OCI-LY3 (cell line): Measurements from ENCODE around the gene SUMO4.

Experiments
- H2AFZ ChIP-seq: fragments of 200-600, 300-600 bp; shearing (Covaris generic); 2 replicates; pipeline ENCODE4 v1.6.0; 2014; ENCODE audit warnings: antibody characterized with exemption, low read depth, low read length
- H3K27ac ChIP-seq: fragments of 200-600, 300-600 bp; sonication (generic); 2 replicates; pipeline ENCODE4 v1.5.1; 2014; ENCODE audit warnings: mild to moderate bottlenecking, low read length, moderate library complexity, mixed read lengths
- H3K27me3 ChIP-seq: fragments of 200-600, 300-600 bp; sonication (generic); 2 replicates; pipeline ENCODE4 v1.6.1; 2014; ENCODE audit warnings: low read depth, low read length, mixed read lengths
- H3K36me3 ChIP-seq: fragments of 200-600, 300-600 bp; sonication (generic); replicated peaks from 2 replicates; pipeline ENCODE3; 2014; ENCODE audit warnings: low read depth, low read length, mixed read lengths
- H3K4me1 ChIP-seq: fragments of 300-600, 200-600 bp; sonication (generic); 2 replicates; pipeline ENCODE4 v1.6.1; 2014; ENCODE audit warnings: low read length, mixed read lengths
- H3K4me2 ChIP-seq: fragments of 200-600, 300-600 bp; sonication (generic); 2 replicates; pipeline ENCODE4 v1.6.1; 2014; ENCODE audit warnings: low read length, mixed read lengths
- H3K4me3 ChIP-seq: fragments of 300-600, 200-600 bp; sonication (generic); 2 replicates; pipeline ENCODE4 v1.5.1; 2014; ENCODE audit warnings: antibody characterized with exemption, mild to moderate bottlenecking, low read length, moderate library complexity
- H3K79me2 ChIP-seq: fragments of 300-600, 200-600 bp; shearing (Covaris generic); 2 replicates; pipeline ENCODE4 v1.6.1; 2014; ENCODE audit warnings: mild to moderate bottlenecking, low read length, mixed read lengths
- H3K9ac ChIP-seq: fragments of 300-600, 200-600 bp; shearing (Covaris generic); 2 replicates; pipeline ENCODE4 v1.6.0; 2014; ENCODE audit warnings: mild to moderate bottlenecking, low read length, moderate library complexity
- H3K9me3 ChIP-seq: fragments of 200-600, 300-600 bp; shearing (Covaris generic); 2 replicates; pipeline ENCODE4 v1.6.1; 2014; ENCODE audit warnings: low read length, mixed read lengths; ENCODE audit not compliant: insufficient read depth
- H4K20me1 ChIP-seq: fragments of 200-600, 300-600 bp; sonication (generic); 2 replicates; pipeline ENCODE4 v1.6.1; 2016; ENCODE audit warnings: low read length, mixed read lengths; ENCODE audit not compliant: insufficient read depth
- EZH2phosphoT487 ChIP-seq: fragments of 200-600 bp; shearing (Covaris generic); IDR thresholded peaks from 2 replicates; pipeline ENCODE4 v1.6.1; 2018; ENCODE audit warnings: antibody characterized with exemption, mixed run types, low read depth
- TF ChIP-seq, protein P1 (sequence below): fragments of 200-600, 300-600 bp; sonication (generic); IDR thresholded peaks from 2 replicates; pipeline ENCODE4 v1.5.1; 2014; ENCODE audit warnings: antibody characterized with exemption, low read length, low read depth

Gene SUMO4

DNA sequence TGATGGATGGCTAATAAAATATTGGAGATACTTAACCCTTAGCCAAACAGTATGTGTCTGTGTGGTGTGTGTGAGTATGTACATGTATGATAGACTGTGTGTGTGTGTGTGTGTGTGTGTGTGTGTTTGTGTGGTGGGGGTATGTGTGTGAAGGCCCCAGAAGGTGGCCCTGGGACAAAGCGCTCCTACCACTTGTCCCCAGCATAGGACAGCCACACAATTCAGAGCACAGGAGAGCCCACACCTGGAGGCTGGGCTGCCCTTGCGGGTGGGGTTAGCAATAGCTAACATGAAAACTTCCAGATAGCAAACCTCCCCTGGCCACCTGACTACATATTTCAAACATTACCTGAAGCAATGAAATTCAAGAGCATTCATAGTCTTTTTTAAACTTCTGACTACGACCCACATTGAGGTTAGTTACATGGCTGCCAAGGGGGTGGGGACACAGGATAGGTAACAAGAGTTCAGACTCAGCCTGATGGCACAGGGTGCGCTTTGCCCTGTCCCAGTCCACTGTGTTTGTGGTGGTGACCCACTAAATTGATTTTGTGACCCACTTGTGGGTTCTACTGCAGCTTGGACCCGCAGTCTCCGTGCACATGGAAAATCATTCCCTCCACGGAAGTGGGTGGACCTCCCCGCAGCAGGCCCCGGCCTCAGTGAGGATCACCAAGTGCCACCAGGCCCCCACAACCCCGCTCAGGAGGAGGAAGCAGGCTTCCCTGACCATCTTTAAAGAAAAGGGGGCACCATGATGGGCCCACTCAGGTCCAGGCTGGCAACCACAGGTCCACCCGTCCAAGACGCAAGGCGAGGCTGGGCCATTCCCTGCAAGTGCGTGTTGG lies 50.0 kb downstream of the SUMO4 start:
- H3K36me3 ChIP-seq = peaks cover 38% of the 10 kb centered on the region
- TF ChIP-seq EZH2phosphoT487 = no peak
- TF ChIP-seq, protein P1, sequence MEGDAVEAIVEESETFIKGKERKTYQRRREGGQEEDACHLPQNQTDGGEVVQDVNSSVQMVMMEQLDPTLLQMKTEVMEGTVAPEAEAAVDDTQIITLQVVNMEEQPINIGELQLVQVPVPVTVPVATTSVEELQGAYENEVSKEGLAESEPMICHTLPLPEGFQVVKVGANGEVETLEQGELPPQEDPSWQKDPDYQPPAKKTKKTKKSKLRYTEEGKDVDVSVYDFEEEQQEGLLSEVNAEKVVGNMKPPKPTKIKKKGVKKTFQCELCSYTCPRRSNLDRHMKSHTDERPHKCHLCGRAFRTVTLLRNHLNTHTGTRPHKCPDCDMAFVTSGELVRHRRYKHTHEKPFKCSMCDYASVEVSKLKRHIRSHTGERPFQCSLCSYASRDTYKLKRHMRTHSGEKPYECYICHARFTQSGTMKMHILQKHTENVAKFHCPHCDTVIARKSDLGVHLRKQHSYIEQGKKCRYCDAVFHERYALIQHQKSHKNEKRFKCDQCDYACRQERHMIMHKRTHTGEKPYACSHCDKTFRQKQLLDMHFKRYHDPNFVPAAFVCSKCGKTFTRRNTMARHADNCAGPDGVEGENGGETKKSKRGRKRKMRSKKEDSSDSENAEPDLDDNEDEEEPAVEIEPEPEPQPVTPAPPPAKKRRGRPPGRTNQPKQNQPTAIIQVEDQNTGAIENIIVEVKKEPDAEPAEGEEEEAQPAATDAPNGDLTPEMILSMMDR = no peak
- no peak overlapping the region for H2AFZ ChIP-seq
- no peaks in the 10 kb centered on the region for H3K9me3 ChIP-seq
- H3K4me2 ChIP-seq = no peak overlapping the region
- H3K27ac ChIP-seq = no peak overlapping the region
- H4K20me1 ChIP-seq = peaks cover 3% of the 10 kb centered on the region; the same call in 1 of the 2 replicates
- H3K79me2 ChIP-seq = peaks cover 13% of the 10 kb centered on the region; the same call in 1 of the 2 replicates
- H3K4me1 ChIP-seq = no peaks in the 10 kb centered on the region
- H3K27me3 ChIP-seq = no peaks in the 10 kb centered on the region
- H3K4me3 ChIP-seq = no peak overlapping the region
- H3K9ac ChIP-seq = no peak overlapping the region
